Tibial nerve (tissue), 4 donors: ENCODE measurements around the gene CDK5RAP3.

Experiments
- EP300 ChIP-seq, 2 donors: sonication (generic); formaldehyde crosslinking; IDR thresholded peaks; one replicate each; pipeline ENCODE4 v1.6.1; 2017; ENCODE audit warnings: antibody characterized with exemption in 2 of 2, mild to moderate bottlenecking in 1 of 2
- POLR2A ChIP-seq, 2 donors: fragments of 450-650 bp; IDR thresholded peaks; one replicate each; pipeline ENCODE4 v1.6.1; 2017; ENCODE audit warnings: antibody characterized with exemption in 2 of 2, mild to moderate bottlenecking in 2 of 2, moderate library complexity in 2 of 2
- TF ChIP-seq, protein P1 (sequence below), 5 experiments: fragments of 200-600 bp in 3 of 5; fragments of 450-650 bp in 2 of 5; sonication (generic) in 3 of 5; IDR thresholded peaks; one replicate each; pipeline ENCODE4 v1.5.1; 2016 to 2019; ENCODE audit warnings: antibody characterized with exemption in 5 of 5, mild to moderate bottlenecking in 3 of 5, moderate library complexity in 2 of 5

DNA sequence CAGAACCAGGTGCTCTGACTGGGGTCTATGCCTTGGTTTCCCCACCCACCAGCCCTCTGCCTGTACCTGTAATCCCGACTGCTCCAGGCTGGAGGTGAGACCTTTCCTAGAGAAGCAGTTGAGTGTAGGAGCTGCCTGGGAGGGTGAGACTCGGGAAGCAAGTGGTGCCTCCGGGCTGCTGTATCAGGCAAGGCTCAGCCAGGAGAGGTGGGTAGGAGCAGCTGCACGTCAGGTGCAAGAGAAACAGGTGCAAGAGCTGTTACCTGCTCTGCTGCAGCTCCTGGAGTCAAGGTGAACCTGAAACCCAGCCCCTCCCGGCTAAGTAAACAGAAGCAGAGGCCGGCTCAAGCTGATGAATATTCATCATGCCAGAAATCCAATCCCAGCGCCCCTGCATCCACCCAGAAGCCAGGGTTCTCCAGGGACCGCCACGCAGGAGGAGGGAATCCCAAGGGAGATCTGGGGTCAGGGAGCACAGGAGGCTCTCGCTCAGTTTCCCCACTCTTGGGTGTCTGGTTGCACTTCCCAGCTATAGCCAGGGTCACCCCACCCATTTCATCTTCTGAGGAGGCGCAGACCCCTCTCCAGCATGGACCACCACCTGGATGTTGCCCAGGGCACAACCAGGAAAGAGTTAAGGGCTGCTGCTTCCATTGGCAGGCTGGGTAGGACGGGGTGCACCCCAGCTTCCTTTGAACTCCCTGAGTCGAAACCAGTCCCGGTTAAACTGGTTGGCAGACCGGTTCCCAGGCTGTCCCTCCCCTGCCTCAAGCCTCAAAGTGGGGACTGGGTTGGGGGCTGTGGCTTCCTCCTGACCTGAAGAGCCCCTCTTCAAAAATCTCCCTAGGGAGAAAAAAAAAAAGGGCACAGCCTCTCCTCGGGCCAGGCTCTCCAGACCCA, 13.1 kb upstream of the CDK5RAP3 start, which contains the start of gene PRR15L:
- TF ChIP-seq, protein P1, sequence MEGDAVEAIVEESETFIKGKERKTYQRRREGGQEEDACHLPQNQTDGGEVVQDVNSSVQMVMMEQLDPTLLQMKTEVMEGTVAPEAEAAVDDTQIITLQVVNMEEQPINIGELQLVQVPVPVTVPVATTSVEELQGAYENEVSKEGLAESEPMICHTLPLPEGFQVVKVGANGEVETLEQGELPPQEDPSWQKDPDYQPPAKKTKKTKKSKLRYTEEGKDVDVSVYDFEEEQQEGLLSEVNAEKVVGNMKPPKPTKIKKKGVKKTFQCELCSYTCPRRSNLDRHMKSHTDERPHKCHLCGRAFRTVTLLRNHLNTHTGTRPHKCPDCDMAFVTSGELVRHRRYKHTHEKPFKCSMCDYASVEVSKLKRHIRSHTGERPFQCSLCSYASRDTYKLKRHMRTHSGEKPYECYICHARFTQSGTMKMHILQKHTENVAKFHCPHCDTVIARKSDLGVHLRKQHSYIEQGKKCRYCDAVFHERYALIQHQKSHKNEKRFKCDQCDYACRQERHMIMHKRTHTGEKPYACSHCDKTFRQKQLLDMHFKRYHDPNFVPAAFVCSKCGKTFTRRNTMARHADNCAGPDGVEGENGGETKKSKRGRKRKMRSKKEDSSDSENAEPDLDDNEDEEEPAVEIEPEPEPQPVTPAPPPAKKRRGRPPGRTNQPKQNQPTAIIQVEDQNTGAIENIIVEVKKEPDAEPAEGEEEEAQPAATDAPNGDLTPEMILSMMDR (IDR thresholded peaks at IDR 0.05), result no peak
- no peak for TF ChIP-seq POLR2A (IDR thresholded peaks at IDR 0.05)
- TF ChIP-seq EP300 (IDR thresholded peaks at IDR 0.05), result no peak
